T-helper 2 cell treated with Interferon-gamma antibody and Interleukin-4, amounts not matched to agents 5 μg/mL and 100 μg/mL, for 36 hours (primary cell): ENCODE data around the gene FHIT.

Experiments used
- DNase-seq: peaks from one replicate; pipeline ENCODE4 v3.0.0; 2021; ENCODE audit warnings: low spot score
- H3K27ac Mint-ChIP-seq: one replicate; pipeline ENCODE4 v1.8.0; 2021; ENCODE audit warnings: mild to moderate bottlenecking, mixed read lengths
- H3K27me3 Mint-ChIP-seq: one replicate; pipeline ENCODE4 v1.8.0; 2021; ENCODE audit warnings: low read depth, mixed read lengths
- H3K36me3 Mint-ChIP-seq: one replicate; pipeline ENCODE4 v1.8.0; 2021; ENCODE audit warnings: low read depth, mixed read lengths
- H3K4me1 Mint-ChIP-seq: one replicate; pipeline ENCODE4 v1.8.0; 2021; ENCODE audit warnings: low read depth, mixed read lengths
- H3K4me3 Mint-ChIP-seq: one replicate; pipeline ENCODE4 v1.8.0; 2022; ENCODE audit warnings: mild to moderate bottlenecking, moderate library complexity, mixed read lengths
- H3K9me3 Mint-ChIP-seq: one replicate; pipeline ENCODE4 v1.8.0; 2021; ENCODE audit warnings: mixed read lengths

The FHIT gene

DNA sequence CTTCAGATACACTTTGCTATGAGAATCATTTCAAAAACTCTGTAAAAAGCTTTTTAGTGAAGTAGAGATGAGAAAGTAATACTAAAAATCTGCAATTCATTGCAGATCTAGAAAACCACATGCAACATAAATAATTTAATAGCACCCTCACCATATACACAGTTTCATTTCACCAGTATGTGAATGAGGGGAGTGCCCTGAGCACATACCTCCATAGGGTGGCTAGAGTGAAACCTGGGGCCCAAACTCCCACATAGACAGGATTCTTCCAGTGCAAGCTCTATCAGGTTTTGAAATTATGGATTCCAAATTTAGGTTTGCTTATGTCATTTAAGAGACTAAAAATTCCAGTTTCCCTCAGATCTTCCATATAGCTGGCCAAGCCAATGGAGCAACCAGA lies 1228.1 kb downstream of the FHIT start:
- Mint-ChIP-seq H3K4me1 (peaks cover 53% of the 10 kb centered on the region), H3K4me3 (no peak overlapping the region)

GRCh38 chr3:60017631-60018030 lies 1233.6 kb downstream of the FHIT start:
- DNase-seq = peak; percentile 79
- peaks cover 18% of the 10 kb centered on the region for H3K9me3 Mint-ChIP-seq
- H3K36me3 Mint-ChIP-seq = peaks cover 43% of the 10 kb centered on the region

More for the DNA sequence above, 1228.1 kb downstream of the FHIT start:
- H3K27ac Mint-ChIP-seq = no peak overlapping the region
- H3K36me3 Mint-ChIP-seq = peaks cover 25% of the 10 kb centered on the region
- H3K27me3 Mint-ChIP-seq = no peaks in the 10 kb centered on the region
- H3K9me3 Mint-ChIP-seq = peaks cover 5% of the 10 kb centered on the region
- no peak for DNase-seq

GRCh38 chr3:60015032-60015705 lies 1236.1 kb downstream of the FHIT start:
- peak overlapping the region; percentile 22 for H3K4me3 Mint-ChIP-seq
- peaks cover 60% of the 10 kb centered on the region for H3K4me1 Mint-ChIP-seq
- peaks cover 49% of the 10 kb centered on the region for H3K36me3 Mint-ChIP-seq
- H3K9me3 Mint-ChIP-seq = peaks cover 18% of the 10 kb centered on the region
- H3K27ac Mint-ChIP-seq = peak overlapping the region; percentile 39
- DNase-seq = no peak
- H3K27me3 Mint-ChIP-seq = no peaks in the 10 kb centered on the region

More at GRCh38 chr3:60017631-60018030, 1233.6 kb downstream of the FHIT start:
- peak overlapping the region; percentile 78 for H3K4me3 Mint-ChIP-seq
- H3K27ac Mint-ChIP-seq = peak overlapping the region; percentile 95
- no peaks in the 10 kb centered on the region for H3K27me3 Mint-ChIP-seq
- H3K4me1 Mint-ChIP-seq = peaks cover 55% of the 10 kb centered on the region

DNA sequence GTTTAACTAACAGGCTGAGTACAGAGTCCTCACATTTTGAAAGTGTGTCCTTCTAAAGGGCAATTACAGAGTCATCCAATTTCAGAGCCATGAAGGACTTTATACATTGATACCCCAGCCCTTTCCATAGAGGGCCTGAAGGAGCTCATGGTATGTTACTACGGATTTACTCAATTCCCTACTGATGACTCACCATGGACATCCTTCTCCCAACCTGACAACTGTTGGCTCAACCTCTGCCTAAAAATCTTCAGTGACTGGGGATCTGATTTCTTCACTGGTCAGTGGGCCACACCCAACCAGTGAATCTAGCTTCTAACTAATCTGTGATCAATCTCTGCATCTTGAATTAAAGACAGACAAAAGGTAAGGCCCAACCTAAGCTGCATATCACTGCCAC lies 1238.0 kb downstream of the FHIT start:
- Mint-ChIP-seq H3K4me1 (peaks cover 67% of the 10 kb centered on the region), H3K27me3 (no peaks in the 10 kb centered on the region), H3K27ac (peak overlapping the region; percentile 4), H3K36me3 (peaks cover 39% of the 10 kb centered on the region), H3K4me3 (no peak overlapping the region), H3K9me3 (peaks cover 14% of the 10 kb centered on the region)
- no peak for DNase-seq

DNA sequence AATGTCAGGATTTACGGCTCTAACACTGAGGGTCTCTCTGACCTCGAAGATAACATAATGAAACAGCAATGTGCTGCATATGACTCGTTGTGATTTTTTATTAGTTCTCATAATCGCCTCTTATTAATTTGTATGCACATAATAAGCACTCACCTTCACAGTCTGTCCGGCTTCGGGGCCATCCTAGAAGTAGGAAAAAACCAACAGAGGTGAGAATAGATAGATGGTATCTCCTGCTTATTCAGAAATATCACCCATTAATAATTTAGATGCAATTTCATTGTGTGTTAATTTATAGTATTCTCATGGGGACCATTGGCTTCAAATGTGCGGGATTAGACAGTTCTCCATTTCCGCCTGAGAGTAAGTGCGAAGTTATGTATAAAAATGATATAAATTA lies 1240.0 kb downstream of the FHIT start:
- no peak for DNase-seq
- Mint-ChIP-seq H3K9me3 (no peaks in the 10 kb centered on the region), H3K27me3 (no peaks in the 10 kb centered on the region), H3K4me3 (peak overlapping the region; percentile 84), H3K27ac (peak overlapping the region; percentile 99), H3K4me1 (peaks cover 58% of the 10 kb centered on the region), H3K36me3 (peaks cover 37% of the 10 kb centered on the region)

DNA sequence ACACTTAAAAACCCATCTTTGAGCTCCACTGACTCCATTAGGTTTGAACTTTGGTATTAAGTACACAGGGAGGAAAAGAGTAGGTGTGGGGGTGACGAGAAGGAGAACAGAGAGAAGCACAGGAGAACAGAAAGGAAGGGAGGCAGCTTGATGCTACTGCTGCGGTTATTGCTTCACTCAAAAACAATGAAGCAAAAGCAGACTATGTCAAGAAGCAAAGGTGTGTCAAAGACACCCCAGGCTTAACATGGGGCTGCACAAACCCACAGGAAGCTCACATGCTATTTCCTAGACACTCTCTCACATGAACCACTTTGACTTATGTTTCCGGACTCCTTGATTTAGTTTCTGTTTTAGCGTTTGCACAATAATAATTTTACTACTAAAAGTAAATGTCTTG lies 1240.5 kb downstream of the FHIT start:
- no peaks in the 10 kb centered on the region for H3K27me3 Mint-ChIP-seq
- H3K4me3 Mint-ChIP-seq = peak overlapping the region; percentile 84
- H3K9me3 Mint-ChIP-seq = no peaks in the 10 kb centered on the region
- peak; percentile 69 for DNase-seq
- peaks cover 40% of the 10 kb centered on the region for H3K36me3 Mint-ChIP-seq
- H3K4me1 Mint-ChIP-seq = peaks cover 59% of the 10 kb centered on the region
- H3K27ac Mint-ChIP-seq = peak overlapping the region; percentile 99

- H3K27ac Mint-ChIP-seq = peak overlapping the region; percentile 99
- H3K9me3 Mint-ChIP-seq = no peaks in the 10 kb centered on the region
- peaks cover 60% of the 10 kb centered on the region for H3K4me1 Mint-ChIP-seq
- no peaks in the 10 kb centered on the region for H3K27me3 Mint-ChIP-seq
- no peak for DNase-seq
- H3K36me3 Mint-ChIP-seq = peaks cover 45% of the 10 kb centered on the region
- H3K4me3 Mint-ChIP-seq = peak overlapping the region; percentile 84
Observed at GRCh38 chr3:60009931-60010478, 1241.2 kb downstream of the FHIT start.

DNA sequence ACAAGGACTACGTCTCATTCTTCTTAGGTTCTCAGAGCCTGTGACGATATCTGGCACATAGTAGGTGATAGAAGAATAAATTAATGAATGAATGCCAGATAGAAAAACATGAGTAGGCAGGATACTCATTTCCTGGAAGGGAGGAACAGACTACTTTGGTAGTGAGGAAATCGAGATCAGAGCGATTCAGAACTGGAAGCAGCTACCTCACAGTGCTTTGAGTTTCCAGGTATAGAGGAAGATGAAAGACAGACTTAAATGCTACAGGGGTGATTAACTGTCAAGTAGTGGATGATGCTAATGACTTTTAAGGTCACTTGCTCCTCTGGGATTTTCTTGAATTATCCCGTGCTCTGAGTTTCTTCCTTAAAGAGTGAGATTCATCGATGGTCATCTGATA lies 1249.9 kb downstream of the FHIT start:
- Mint-ChIP-seq H3K27ac (no peak overlapping the region), H3K4me3 (no peak overlapping the region)
- DNase-seq = no peak

DNA sequence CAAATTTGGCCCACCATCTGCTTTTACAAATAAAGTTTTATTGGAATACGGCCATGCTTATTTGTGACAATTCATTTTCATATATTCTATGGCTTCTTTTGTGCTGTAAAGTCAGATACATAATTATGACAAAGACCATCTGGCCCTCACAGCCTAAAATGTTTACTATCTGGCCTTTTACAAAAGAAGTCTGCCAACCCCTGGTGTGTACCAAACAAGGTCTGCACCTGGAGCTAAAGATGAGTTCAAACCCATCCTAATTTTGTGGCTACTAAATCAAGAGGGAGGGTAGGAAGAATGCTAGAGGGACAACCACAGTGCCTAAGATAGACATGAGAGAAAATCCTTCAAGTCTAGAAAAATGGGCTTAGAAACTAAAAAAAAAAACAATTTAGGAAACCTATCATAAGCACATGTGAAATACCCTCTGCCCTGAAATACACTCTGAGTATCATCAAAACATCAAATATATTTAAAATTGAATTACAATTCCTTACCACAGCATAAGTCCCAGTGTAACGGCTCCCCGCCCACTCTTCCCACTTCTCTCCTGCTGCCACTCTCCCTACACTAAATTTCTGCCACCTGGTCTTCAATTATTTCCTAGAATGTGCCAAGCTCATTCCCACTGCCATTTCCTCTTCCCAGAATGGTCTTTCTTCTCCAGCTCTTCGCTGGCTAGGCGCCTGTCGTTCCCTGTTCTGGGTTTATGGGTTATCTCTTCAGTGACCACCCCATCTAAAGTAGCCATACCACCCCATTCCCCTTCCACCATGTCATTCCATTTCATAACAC lies 1250.7 kb downstream of the FHIT start:
- H3K4me1 Mint-ChIP-seq = peaks cover 39% of the 10 kb centered on the region
- H3K27me3 Mint-ChIP-seq = no peaks in the 10 kb centered on the region

More for the DNA sequence above, 1249.9 kb downstream of the FHIT start:
- no peaks in the 10 kb centered on the region for H3K27me3 Mint-ChIP-seq
- peaks cover 38% of the 10 kb centered on the region for H3K36me3 Mint-ChIP-seq
- H3K4me1 Mint-ChIP-seq = peaks cover 38% of the 10 kb centered on the region
- H3K9me3 Mint-ChIP-seq = peaks cover 4% of the 10 kb centered on the region

GRCh38 chr3:59998058-59998457 lies 1253.2 kb downstream of the FHIT start:
- DNase-seq = no peak

More for the DNA sequence above, 1250.7 kb downstream of the FHIT start:
- Mint-ChIP-seq H3K4me3 (no peak overlapping the region), H3K36me3 (peaks cover 38% of the 10 kb centered on the region), H3K9me3 (peaks cover 4% of the 10 kb centered on the region), H3K27ac (no peak overlapping the region)
- DNase-seq = no peak

GRCh38 chr3:59997583-59997982 lies 1253.7 kb downstream of the FHIT start:
- Mint-ChIP-seq H3K4me1 (peaks cover 54% of the 10 kb centered on the region), H3K36me3 (peaks cover 48% of the 10 kb centered on the region)

More at GRCh38 chr3:59998058-59998457, 1253.2 kb downstream of the FHIT start:
- no peak overlapping the region for H3K27ac Mint-ChIP-seq
- no peak overlapping the region for H3K4me3 Mint-ChIP-seq
- peaks cover 49% of the 10 kb centered on the region for H3K4me1 Mint-ChIP-seq
- H3K9me3 Mint-ChIP-seq = peaks cover 4% of the 10 kb centered on the region
- H3K27me3 Mint-ChIP-seq = no peaks in the 10 kb centered on the region
- H3K36me3 Mint-ChIP-seq = peaks cover 44% of the 10 kb centered on the region

GRCh38 chr3:59996056-59996455 lies 1255.2 kb downstream of the FHIT start:
- peaks cover 51% of the 10 kb centered on the region for H3K4me1 Mint-ChIP-seq
- H3K27me3 Mint-ChIP-seq = no peaks in the 10 kb centered on the region
- peaks cover 37% of the 10 kb centered on the region for H3K36me3 Mint-ChIP-seq
- peak overlapping the region; percentile 33 for H3K4me3 Mint-ChIP-seq
- peaks cover 4% of the 10 kb centered on the region for H3K9me3 Mint-ChIP-seq
- DNase-seq = no peak
- peak overlapping the region; percentile 43 for H3K27ac Mint-ChIP-seq

More at GRCh38 chr3:59997583-59997982, 1253.7 kb downstream of the FHIT start:
- Mint-ChIP-seq H3K27ac (no peak overlapping the region), H3K4me3 (no peak overlapping the region), H3K27me3 (no peaks in the 10 kb centered on the region), H3K9me3 (peaks cover 4% of the 10 kb centered on the region)
- DNase-seq = no peak

GRCh38 chr3:59995563-59995962 lies 1255.7 kb downstream of the FHIT start:
- peaks cover 52% of the 10 kb centered on the region for H3K4me1 Mint-ChIP-seq
- peak overlapping the region; percentile 33 for H3K4me3 Mint-ChIP-seq
- peak overlapping the region; percentile 43 for H3K27ac Mint-ChIP-seq
- H3K36me3 Mint-ChIP-seq = peaks cover 33% of the 10 kb centered on the region
- no peaks in the 10 kb centered on the region for H3K27me3 Mint-ChIP-seq
- H3K9me3 Mint-ChIP-seq = no peaks in the 10 kb centered on the region
- peak; percentile 40 for DNase-seq
